Activated T-cell treated with anti-CD3 and anti-CD28 coated beads for 24 hours (primary cell): ENCODE data around the gene DOCK1.

Source experiments
- DNase-seq: peaks from one replicate; pipeline ENCODE4 v3.0.0-alpha.2; 2020; ENCODE audit warnings: low read depth

The DOCK1 gene

DNA sequence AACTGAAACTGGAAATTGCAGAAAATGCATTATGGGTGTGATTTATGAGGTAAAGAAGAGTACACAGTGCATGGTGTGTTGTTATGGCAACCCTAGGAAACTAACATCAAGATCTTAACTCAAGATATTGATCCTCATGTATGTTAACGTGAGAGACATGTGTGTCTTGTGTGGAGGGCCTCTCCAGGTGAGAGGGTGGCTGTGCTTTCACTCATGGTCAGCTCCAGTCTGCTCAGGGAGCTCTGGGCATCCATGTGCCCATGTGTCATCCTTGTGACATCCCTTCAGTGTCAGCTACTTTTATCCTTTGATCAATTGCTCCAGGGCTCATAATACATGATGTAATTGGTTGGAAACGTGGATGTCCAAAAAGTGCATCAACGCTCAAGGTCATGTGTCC lies 316.1 kb downstream of the DOCK1 start:
- no peak for DNase-seq

DNA sequence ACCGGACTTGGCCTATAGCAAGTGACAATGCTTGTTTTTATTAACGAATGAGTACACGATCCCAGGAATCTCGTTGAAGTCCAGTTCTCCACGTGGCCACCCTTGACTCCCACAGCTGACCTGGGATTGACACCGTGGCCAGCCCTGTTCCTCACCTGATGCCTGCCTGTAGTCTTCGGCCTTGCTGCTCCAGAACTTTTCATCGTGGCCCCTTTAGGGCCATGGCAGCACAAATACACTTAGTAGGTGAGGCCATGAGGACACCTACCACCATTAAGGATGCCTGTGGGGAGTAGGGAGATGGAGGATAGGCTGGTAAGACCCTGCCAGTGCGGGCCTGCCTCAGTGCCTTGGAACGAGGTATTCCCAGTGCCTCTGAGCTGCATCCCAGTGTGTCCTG lies 321.8 kb downstream of the DOCK1 start:
- DNase-seq, result no peak

DNA sequence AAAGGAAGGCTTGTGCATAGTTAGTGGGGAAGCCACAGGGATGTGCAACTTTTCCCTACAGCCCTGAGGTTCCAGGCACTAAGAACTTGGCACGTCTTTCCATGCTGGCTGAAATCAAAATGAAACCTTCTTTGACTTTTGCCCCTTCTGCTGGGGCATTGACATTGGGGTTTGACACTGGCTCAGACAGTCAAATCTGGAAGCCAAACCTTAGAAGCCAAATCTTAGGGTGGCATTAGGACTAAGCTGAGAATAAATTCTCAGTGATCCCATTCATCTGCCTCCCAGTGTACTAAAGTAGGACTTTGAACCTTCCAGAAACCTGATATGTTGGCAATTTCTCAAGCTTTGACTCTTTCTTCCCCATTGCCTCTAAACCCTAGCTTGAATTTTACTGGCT lies 322.4 kb downstream of the DOCK1 start:
- no peak for DNase-seq

DNA sequence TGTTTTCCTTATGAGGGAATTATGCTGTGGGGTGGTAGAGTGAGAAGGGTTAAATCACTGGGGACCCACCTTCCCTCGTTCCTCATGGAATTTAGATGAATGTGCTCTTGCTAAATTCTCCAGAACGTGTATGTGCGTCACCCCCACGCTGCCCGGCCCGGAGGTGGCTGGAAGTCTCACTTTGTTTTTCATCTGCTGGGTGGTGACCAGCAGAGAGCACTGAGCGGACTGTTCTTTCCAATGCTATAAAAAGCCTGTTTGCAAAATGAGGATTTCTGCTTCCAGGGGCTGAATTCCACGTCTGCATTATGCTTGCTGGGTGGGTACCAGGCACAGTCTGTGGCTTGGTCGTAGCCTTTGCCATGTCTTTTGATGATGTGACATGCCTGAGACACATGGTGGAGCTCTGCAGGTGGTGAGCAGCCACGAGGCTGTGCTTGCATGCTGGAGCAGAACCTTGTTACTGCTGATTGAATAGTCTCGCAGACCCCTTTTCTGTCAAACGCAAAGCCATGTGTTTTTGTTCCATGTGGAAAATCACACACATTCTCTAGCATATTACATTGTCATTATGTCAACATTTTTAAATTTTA lies 323.1 kb downstream of the DOCK1 start:
- no peak for DNase-seq

DNA sequence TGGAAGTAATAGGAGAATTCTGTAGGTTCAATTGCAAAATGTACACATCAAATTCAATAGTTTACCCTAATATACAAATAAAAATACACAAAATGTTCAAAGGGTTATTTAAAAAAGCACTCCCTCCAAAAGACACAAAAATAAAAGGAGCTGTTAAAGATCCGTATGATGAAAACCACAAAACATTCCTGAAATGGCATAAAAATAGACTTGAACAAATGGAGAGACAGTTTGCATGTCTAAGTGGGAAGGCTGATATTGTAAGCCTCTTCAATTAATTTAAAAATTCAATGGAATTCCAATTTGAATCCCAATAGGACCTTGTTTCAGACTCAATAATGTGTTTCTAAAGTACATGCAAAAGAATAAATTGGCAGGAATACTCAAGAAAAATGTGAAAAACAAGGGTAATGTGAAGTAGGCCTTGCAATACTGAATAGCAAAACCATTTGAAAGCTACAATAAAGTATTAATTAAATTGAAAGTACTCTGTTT lies 329.1 kb downstream of the DOCK1 start:
- DNase-seq, result no peak

DNA sequence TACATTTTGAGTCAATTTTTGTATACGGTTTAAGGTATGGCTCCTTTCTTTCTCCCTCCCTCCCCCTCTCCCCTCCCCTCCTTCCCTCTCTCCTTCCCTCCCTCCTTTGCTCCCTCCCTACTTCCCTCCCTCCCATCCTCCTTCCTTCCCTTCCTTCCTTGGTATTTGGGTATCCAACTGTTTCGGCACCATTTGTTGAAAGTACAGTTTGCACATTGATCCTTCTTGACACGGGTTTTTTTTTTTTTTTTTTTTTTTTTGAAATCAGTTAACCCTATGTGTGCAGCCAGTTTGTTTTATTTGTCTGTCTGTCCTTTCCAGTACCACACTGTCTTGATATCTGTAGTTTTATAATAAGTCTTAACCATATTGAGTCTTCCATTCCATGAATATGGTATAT lies 331.0 kb downstream of the DOCK1 start:
- no peak for DNase-seq

DNA sequence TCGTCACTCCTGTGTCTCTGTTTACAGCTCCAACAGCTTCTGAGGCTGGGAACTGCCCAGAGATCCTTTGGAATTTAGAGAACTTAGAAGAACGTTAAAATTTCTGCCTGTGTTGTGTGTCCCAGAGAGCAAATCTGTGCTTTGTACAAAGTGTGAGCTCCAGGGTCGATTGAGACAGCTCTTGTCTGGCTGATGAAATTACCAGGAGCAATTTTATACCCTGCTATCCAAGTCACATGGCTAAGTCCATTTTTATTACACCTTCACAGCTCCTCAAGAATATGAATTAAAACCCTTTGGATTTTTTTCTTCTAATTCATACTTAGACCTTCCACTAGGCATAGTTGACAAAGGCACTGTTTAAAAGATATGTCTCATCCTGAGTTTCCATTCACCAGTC lies 337.7 kb downstream of the DOCK1 start:
- no peak for DNase-seq

DNA sequence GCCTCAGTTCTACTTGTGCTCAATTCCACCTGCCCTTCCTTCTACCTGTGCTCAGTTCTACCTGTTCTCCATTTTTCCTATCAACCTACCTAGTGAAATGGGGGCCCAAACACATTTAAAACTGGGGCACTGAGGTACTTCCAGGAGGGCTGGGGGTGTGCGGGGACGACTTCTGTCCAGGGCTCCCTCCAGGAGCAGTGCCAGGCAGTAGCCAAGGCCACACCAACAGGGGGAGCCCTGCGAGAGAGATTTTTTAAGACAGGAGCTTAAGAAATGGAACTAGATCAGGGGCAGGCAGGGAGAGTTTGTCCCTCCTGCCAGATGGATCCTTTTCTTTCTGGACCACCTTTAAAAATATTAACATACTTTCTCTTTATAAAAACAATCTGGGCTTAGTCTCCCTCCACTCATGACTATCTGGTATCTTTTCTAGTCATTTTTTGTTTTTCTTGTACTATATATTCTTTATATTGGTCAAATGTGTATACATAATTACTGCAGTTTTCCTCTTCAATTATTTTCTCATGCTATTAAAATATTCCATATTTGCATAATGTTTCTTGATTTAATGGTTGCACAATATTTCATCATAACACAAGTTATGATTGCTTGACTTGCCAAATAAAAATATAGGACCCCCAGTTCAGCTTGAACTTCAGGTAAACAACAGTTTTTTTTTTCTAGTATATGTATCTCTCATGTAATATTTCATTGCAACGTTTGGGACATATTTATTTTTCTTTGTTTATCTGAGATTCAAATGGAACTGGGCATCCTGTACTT lies 338.5 kb downstream of the DOCK1 start:
- peak; percentile 9 for DNase-seq

DNA sequence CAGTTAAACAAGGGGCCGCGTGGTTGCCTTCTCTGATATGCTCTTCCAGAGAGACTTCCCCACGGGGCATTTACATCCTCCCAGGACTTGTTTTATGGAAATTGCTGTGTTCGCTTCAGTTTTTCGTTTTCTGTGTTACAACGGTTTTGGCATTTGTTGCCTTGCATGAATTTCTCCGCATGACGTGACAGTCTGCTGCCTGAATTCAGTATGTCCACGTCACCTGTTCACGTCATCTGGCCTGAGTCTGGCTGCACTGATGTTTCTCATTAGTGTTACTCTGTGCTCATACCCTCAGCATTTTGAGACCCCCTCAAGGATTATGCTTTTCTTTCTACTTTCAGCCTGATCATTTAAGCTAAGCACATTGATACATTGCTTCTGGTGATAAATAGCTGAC lies 340.2 kb downstream of the DOCK1 start:
- DNase-seq, result no peak

DNA sequence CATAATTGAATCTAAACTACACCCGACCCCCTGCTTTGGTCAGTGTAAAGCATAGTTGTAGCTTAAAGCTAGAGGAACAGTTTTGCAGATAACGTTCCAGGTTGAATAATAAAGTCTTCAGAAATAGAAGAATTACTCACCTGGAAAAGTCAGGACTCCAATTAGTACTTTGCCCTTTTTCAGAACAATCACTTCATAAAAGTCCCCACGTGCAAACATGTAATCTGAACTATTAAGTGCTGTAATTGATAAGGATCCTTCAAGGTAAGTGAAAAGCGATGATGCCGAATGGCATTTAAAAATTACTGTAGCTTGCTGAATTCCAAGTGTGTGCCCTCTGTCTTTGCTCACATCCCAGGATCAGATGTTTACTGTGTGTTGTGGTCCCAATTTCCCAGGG lies 344.8 kb downstream of the DOCK1 start:
- DNase-seq, result no peak

DNA sequence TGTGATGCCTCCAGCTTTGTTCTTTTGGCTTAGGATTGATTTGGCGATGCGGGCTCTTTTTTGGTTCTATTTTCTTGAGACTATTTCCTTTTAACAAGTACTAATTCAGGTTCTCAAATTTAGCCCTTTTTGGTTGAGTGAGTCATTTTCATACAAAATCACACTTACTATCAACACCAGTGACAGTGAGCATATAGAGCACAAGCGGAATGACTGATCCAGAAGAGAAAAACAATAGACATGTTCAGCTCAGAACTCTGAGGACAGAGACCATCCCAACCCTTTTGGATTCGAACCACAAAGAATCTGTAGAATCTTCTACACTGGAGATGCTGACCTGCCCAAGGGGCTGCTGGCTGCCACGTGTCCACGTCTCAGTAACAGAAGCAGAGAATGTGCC lies 347.6 kb downstream of the DOCK1 start:
- DNase-seq, result no peak

DNA sequence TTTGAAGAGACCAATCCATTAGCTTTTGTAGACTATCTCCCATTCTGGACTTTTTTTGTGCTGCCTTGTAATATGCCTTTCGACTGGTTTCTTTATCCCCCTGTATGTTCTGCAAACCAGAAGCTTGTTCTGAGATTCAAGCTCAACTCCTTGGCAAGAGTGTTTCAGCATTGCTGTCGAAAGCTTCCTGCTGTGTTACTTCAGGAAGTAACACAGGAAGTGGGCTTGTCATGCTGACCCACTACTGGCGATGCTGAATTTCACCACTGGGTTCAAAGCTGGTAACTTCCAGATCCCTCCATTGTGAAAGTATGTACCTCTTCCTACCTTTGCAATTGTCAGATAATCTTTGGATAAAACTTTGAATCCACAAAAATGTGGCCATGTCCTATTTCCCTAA lies 349.0 kb downstream of the DOCK1 start:
- DNase-seq, result no peak

DNA sequence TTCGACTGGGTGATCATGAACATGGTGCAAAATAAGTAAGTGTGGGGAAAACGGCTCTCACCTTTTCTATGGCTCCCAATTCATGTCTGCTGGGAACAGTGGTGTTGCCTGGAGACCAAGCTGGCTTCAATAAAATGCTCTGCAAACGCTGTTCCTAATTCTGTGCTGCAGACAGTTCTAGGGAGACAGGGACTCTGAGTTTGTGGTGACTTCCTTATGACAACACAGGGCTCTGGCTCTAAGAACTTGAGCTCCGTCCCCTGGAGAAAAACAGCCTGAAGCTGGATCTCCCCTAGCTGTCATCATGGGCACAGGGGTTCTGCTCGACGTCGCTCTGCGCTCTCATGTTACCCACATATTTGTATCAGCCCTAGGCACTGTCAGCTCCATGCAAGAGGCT lies 352.2 kb downstream of the DOCK1 start:
- no peak for DNase-seq

DNA sequence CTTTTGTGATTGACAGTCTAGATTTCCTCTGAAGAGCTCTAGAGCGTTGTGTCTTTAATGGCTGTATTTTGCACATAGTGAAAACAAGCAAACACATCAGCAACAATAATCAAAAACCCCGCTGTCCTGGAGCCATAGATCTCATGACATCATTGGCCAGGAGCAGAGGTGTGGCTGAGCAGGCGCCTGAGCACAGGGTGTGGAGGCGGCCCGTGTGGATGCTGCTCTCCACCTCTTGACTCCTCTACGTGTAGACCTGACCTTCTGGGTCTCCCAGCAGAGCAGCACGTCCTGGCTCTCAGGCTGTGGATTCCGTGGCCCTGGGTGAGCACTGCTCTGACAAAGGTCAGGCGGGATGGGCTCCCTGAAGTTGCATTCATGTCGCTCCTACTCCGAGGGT lies 354.1 kb downstream of the DOCK1 start:
- DNase-seq, result no peak

DNA sequence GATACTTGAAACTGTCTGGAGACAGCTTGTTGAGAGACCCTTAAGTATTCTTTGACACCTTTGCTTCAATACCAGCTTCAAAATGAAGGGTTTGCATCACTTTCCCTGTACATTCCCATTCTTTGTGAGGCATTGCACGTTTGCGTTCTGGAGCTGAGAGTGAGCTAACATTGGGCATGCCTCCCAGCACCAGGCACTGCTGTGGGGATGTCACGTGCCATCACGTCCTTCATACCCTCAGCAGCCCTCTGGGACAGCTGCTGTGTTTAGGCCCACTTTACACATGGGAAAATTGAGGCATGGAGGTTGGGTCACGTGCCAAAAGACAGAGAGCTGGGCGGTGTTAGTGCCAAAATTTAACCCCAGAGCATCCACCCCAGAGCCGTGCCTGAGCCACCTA lies 357.4 kb downstream of the DOCK1 start:
- no peak for DNase-seq

DNA sequence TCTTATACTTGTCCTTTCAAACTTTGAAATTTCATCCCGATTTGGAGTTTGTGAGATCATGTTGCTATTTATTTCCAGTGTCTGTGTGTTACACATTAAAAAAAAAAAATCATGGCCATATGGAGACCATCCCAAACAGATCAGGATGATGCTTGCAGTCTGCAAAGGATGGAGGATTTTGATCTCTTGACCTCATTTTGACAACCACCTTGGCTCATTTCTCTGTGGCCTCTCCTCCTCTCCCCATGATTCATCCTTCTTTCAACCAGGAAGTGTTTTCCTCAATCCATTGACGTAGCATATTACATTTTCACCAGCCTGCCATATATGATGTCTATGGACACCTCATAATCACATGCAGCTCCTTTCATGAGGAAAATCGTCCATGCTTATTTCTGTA lies 360.1 kb downstream of the DOCK1 start:
- no peak for DNase-seq

DNA sequence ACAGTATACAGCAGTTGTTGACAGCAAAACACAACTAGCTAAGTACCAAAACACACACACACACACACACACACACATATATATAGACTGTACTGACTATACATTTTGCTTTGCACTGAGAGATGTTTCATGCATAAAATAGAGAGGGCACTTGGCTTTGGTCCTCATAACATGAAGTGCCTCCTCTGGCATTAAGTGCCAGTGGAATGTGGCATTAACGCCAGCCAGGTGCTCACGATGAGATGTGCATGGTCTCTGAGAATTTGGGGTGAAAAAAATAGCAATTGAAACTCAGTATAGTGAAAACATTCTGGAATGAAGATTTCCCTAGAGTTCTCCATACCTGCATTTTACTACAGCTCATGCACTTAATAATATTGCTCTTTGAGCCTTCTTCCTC lies 361.2 kb downstream of the DOCK1 start:
- DNase-seq, result no peak

DNA sequence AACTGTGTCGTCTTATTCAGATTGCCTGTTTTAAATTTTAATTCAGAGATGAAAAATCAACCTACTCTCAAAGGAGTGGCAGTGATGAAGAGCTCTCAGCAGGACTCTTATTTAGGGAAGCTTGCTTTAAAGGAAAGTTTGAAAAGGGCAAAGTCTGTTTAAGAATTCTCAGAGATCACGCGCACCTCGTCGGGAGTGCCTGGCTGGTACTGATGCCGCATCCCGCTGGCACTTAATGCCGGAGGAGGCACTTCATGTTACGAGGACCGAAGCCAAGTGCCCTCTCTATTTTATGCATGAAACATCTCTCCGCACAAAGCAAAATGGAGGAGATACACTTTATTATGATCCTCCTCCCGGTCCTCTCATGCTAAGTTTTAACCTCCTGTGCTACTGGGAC lies 362.2 kb downstream of the DOCK1 start:
- DNase-seq, result no peak

DNA sequence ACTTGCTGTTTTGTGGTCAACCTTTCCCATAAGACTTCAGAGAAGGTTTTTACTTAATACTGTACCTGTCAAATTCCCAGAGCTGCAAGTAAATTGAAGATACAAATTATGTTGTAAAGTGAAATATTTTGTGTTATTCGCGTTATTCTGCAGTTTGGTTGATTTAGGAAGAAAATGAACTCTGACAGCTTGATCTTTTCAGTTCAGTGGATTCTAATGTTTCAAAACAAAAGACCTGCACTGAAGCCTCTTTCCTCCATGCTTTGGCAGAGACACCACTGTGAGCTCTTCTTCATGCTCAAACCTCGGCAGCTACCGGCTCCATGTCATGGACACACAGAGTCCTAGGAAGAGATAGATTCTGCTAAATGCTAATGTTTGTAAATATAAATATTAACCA lies 366.8 kb downstream of the DOCK1 start:
- no peak for DNase-seq

DNA sequence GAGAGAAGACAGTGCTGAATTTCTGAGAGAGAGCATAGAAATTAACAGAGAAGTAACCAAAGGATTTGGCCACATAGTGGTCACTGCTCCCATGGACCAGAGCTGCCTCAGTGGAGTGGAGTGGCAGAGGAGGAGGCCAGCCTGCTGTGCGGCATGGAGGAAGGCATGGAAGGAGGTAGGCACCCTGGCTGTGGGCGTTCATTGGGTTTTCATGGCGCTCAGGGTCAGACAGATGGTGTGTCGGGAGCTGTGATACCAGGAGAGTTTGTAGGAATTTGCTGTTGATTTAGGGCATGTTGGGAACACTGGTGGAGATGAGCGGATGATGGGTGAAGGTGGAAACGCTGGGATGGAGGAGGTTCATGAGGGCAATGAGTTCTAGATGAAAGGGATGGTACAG lies 370.0 kb downstream of the DOCK1 start:
- DNase-seq, result no peak

DNA sequence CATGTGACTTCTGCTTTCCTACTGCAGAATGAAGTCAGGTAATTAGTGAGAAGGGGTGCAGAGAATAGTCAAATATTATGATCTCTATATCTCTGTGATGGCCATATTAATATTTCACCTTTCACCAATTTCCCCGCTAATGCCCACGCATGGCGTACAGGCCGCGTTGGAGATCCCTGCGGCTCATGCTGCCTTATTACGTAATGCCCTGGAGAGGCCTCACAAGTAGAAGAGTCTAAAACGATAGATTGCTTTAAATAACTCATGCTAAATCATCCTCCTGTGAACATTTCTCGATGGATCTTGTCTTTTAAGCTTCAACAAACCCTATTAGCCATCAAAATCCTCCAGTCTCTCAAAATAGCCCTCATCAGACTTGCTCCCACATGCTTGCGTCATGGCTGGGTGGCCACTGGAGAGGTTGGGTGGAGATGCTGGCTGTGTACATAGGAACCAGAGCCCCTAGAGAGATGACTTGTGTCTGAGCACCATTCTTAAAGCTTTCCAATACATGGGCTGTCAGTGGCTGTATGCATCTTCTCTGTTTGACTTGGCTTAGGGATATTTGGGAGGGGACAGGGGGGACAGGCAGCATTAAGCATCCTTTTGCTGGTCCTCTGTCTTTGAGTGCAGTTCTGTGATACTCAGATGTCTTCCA lies 370.7 kb downstream of the DOCK1 start:
- DNase-seq, result no peak

DNA sequence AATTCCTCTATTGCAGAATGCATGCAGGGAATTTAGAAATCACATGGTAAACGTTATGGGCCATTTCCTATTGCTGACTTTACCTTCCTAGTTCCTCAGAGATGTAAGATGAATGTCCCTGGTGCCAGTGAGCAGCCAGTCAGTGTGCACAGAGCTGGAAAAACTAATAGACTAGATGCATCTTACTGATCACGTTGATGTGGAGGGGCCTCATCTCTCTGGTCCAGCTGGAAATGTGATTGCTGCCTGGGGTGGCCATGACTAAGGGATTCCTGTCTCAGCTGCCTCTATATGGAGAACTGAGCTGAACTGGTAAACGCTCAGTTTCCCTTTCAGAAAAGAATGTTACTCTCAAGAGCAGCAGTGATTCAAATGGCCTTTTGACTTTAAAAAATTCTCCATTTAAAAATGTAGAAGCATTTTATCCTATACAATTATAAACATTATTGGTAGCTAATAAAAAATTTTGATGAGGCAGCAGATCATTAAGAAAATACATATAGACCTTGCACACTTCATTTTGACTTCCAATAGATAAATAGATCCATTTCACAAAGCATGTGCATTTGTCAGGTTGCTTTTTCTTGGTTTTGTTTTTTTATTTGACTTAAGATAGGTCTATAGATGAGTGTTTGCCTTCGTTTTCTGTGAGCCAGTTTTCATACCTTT lies 371.7 kb downstream of the DOCK1 start:
- no peak for DNase-seq

DNA sequence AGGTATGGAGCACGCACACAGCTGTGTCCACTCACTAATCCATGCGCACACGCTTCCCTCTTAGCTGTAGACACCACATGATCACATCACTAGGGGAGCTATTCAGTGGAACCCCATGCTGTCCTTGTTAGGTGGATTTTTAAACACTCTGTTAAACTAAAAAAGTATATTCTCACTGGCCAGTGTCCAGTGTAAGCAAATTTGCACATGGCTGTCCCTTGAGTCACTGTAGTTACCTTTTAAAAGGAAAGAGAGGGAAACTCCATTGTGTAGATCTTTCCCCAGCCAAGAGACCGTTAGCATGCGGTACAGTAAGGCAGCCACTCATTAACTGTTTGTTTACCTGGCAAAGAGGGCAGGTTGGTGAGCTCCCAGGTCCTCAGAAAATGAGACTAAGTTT lies 372.8 kb downstream of the DOCK1 start:
- DNase-seq, result no peak
